ENCODE data around the gene PLCXD3. TPM values are rescaled to one million over a fixed set of nuclear protein-coding genes. Genes with fewer than 3 reads are reported as not detected.

Gene PLCXD3
- total and polyA plus RNA-seq, 2 of the 8 experiments (the other 6 are each of a cell fraction or from before 2014, with no cell fraction given): 0.03 to 0.07 TPM

DNA sequence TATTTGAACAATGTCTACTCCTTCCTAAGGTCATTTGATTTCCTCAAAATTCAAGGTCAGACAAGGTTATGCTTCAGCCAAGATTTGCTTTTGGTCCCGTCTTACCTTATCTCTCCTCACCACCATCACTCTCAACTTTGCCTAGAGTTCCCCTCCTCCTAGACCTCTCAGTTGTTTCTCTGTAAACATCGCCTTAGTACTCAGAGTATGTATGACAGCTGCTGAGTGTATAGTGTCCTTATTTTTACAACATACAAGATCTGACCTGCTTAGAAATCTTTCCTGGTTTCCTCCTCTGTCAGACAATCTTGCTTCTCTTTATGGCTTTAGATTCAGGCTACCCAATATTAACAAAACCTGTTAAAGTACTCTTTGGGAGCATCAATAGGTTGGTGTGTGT, 247.1 kb downstream of the PLCXD3 start:
- Histone ChIP-seq H3K36me3 (ENCODE audit: control insufficient read depth in 2 of 4, insufficient read depth in 4 of 4, low read length in 3 of 4) (no peaks in the 10 kb centered on the region), H3K23me2 (ENCODE audit: low read depth, low read length) (no peaks in the 10 kb centered on the region), H3K23ac (ENCODE audit: insufficient read length) (no peak overlapping the region), H3K56ac (replicated peaks; ENCODE audit: insufficient read length, low read depth, low read length) (no peak overlapping the region), H3K9me3 (ENCODE audit: insufficient read depth in 2 of 2, low read depth in 1 of 2, low read length in 1 of 2) (no peaks in the 10 kb centered on the region), H3K27ac (ENCODE audit: low read depth, low read length) (no peak overlapping the region), H2BK15ac (ENCODE audit: low read length) (no peak overlapping the region), H3K9ac (replicated peaks in 1 of 4; ENCODE audit: extremely low read depth in 1 of 4, low read depth in 3 of 4, low read length in 3 of 4) (no peak overlapping the region), H2AK5ac (ENCODE audit: low read depth, low read length) (no peak overlapping the region), H2BK12ac (ENCODE audit: low read depth, low read length) (no peak overlapping the region), H4K5ac (ENCODE audit: insufficient read length, low read depth, low read length) (no peak overlapping the region), H3K4me2 (ENCODE audit: insufficient read depth in 1 of 2, low read depth in 2 of 2, low read length in 2 of 2) (no peak overlapping the region), H3K27me3 (replicated peaks in 1 of 4; ENCODE audit: control insufficient read depth in 3 of 4, extremely low read depth in 1 of 4, insufficient read depth in 3 of 4, low read length in 3 of 4) (no peaks in the 10 kb centered on the region), H4K20me1 (replicated peaks in 1 of 2; ENCODE audit: control insufficient read depth in 1 of 2, insufficient read depth in 2 of 2, low read length in 2 of 2) (no peaks in the 10 kb centered on the region), H3K14ac (ENCODE audit: insufficient read length) (no peak overlapping the region), H3K79me2 (ENCODE audit: control insufficient read depth in 1 of 2, insufficient read depth in 2 of 2, low read length in 2 of 2) (no peaks in the 10 kb centered on the region), H2BK120ac (replicated peaks; ENCODE audit: low read depth, low read length) (no peak overlapping the region), H4K8ac (ENCODE audit: extremely low read depth, insufficient read depth, low read length) (no peak overlapping the region), H2BK5ac (ENCODE audit: low read depth, low read length) (no peak overlapping the region), H3K79me1 (ENCODE audit: low read depth, low read length) (no peaks in the 10 kb centered on the region), H3K4me1 (replicated peaks in 1 of 4; ENCODE audit: control insufficient read depth in 3 of 4, insufficient read depth in 4 of 4, low read length in 3 of 4) (no peaks in the 10 kb centered on the region; a peak in 1 of 7 replicates), H3K18ac (ENCODE audit: extremely low read depth, low read length) (no peak overlapping the region), H2AFZ (ENCODE audit: low read length) (no peak overlapping the region), H3K4ac (replicated peaks; ENCODE audit: insufficient read length, low read depth, low read length) (no peak overlapping the region), H2BK20ac (ENCODE audit: low read length) (no peak overlapping the region), H4K91ac (replicated peaks; ENCODE audit: insufficient read length, low read length) (no peak overlapping the region), H3K4me3 (ENCODE audit: extremely low read depth in 1 of 4, insufficient read depth in 2 of 4, low read depth in 3 of 4, low read length in 4 of 4) (no peak overlapping the region)
- WGBS, 2 experiments (ENCODE audit: extremely low coverage in 1 of 2, insufficient coverage in 1 of 2, insufficient read length in 1 of 2, insufficient replicate concordance in 2 of 2, low coverage in 1 of 2, low lambda C conversion rate in 2 of 2, missing lambda C conversion rate in 1 of 2): 90% methylated on average over 2 of the region's 2 CpGs; no CpG with 5 or more reads in 1 of the 2 experiments
- DNase-seq (ENCODE audit: low read depth in 1 of 2, low spot score in 2 of 2) (no peak), FAIRE-seq (no peak)
- ChIA-PET CTCF (ENCODE audit: partially characterized antibody) (no interaction called here), POLR2A (ENCODE audit: partially characterized antibody) (no interaction called here)
- no peak for TF ChIP-seq JUN (IDR thresholded peaks at IDR 0.05; ENCODE audit: low read depth, low read length)
- no peak for TF ChIP-seq ZNF274 (IDR thresholded peaks at IDR 0.05; ENCODE audit: borderline replicate concordance, extremely low read depth, low read length)
- TF ChIP-seq CREB1 (IDR thresholded peaks at IDR 0.05): no peak
- TF ChIP-seq, protein P1, sequence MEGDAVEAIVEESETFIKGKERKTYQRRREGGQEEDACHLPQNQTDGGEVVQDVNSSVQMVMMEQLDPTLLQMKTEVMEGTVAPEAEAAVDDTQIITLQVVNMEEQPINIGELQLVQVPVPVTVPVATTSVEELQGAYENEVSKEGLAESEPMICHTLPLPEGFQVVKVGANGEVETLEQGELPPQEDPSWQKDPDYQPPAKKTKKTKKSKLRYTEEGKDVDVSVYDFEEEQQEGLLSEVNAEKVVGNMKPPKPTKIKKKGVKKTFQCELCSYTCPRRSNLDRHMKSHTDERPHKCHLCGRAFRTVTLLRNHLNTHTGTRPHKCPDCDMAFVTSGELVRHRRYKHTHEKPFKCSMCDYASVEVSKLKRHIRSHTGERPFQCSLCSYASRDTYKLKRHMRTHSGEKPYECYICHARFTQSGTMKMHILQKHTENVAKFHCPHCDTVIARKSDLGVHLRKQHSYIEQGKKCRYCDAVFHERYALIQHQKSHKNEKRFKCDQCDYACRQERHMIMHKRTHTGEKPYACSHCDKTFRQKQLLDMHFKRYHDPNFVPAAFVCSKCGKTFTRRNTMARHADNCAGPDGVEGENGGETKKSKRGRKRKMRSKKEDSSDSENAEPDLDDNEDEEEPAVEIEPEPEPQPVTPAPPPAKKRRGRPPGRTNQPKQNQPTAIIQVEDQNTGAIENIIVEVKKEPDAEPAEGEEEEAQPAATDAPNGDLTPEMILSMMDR (IDR thresholded peaks at IDR 0.05; ENCODE audit: control extremely low read depth in 1 of 3, insufficient read depth in 1 of 3, low read depth in 1 of 3, low read length in 3 of 3): no peak
- no peak for TF ChIP-seq BRCA1 (IDR thresholded peaks at IDR 0.05; ENCODE audit: low read depth, low read length)
- TF ChIP-seq, protein P2, sequence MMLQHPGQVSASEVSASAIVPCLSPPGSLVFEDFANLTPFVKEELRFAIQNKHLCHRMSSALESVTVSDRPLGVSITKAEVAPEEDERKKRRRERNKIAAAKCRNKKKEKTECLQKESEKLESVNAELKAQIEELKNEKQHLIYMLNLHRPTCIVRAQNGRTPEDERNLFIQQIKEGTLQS (IDR thresholded peaks at IDR 0.05; ENCODE audit: insufficient read depth, low read depth, low read length): no peak
- TF ChIP-seq TCF12 (IDR thresholded peaks at IDR 0.05; ENCODE audit: low read depth, low read length): no peak
- no peak for TF ChIP-seq YY1 (IDR thresholded peaks at IDR 0.05; ENCODE audit: low read depth, low read length)
- no peak for TF ChIP-seq SAP30 (IDR thresholded peaks at IDR 0.05; ENCODE audit: insufficient read depth, insufficient replicate concordance, low read length)
- TF ChIP-seq POLR2AphosphoS5 (IDR thresholded peaks at IDR 0.05; ENCODE audit: low read depth, low read length): no peak
- no peak for TF ChIP-seq CEBPB (IDR thresholded peaks at IDR 0.05; ENCODE audit: low read depth, low read length)
- no peak for TF ChIP-seq SP4 (IDR thresholded peaks at IDR 0.05; ENCODE audit: low read length)
- TF ChIP-seq CBX5 (IDR thresholded peaks at IDR 0.05; ENCODE audit: low read depth, low read length): no peak
